ENCODE results near the gene TSHZ2. TPM values are rescaled to one million over a fixed set of nuclear protein-coding genes. Genes with fewer than 3 reads are reported as not detected.

TSHZ2 gene
- total and polyA plus RNA-seq, 9 of the 15 experiments (the other 6 are each of a cell fraction or from before 2014, with no cell fraction given) = 0.03 to 0.20 (median 0.05) TPM; not detected in 4

DNA sequence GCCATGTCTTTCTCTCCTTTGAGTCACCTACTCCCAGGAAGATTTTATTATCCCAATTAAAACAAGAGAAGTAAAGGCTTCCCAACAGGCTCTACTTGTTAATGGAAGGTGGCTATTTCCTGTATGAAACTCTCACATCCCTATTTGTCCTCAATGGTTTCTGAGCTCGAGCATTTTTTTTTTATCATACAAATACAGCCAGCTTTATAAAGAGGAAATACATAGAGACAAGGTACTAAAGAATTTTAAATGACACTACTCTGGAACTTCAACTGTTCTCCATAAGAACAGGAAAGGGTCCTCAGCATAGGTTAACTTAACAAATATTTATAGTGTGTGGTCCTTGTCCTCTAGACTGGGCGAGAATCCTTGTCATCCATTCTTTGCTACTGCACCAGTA, 41.0 kb downstream of the TSHZ2 start:
- ChIA-PET POLR2A (interaction anchor here (0.7 to 1.2 kb wide), 2 partner anchors 9 to 946 kb away, joined by 3 to 4 read pairs; no protein-coding TSS in a partner anchor), CTCF (ENCODE audit: low intra/inter-chr PET ratio) (no interaction called here)
- Histone ChIP-seq H3K4me2 (ENCODE audit: insufficient read depth, low read length) (no peak overlapping the region), H3K4me3 (no peak overlapping the region), H3K27ac (ENCODE audit: extremely low read depth, low read depth, low read length) (no peak overlapping the region), H4K20me1 (replicated peaks; ENCODE audit: control insufficient read depth, insufficient read depth, low read length) (no peaks in the 10 kb centered on the region), H3K27me3 (ENCODE audit: control insufficient read depth in 2 of 2, insufficient read depth in 2 of 2, low read length in 2 of 2) (peaks cover 0 to 9% of the 10 kb centered on the region in 2 experiments; a peak in 1 of 5 replicates), H3K9me3 (replicated peaks; ENCODE audit: control insufficient read depth, insufficient read depth, low read depth, low read length) (no peaks in the 10 kb centered on the region), H3K9ac (ENCODE audit: insufficient read depth in 1 of 2, low read depth in 2 of 2, low read length in 2 of 2) (no peak overlapping the region), H3K4me1 (replicated peaks in 1 of 2; ENCODE audit: control insufficient read depth in 2 of 2, insufficient read depth in 2 of 2, low read length in 2 of 2) (no peaks in the 10 kb centered on the region), H3K9me1 (ENCODE audit: control insufficient read depth, insufficient read depth, low read length) (no peaks in the 10 kb centered on the region), H3K79me2 (ENCODE audit: control insufficient read depth, insufficient read depth, low read length) (no peaks in the 10 kb centered on the region), H2AFZ (ENCODE audit: low read depth, low read length) (no peak overlapping the region), H3K36me3 (ENCODE audit: control insufficient read depth, insufficient read depth, low read length) (no peaks in the 10 kb centered on the region)
- TF ChIP-seq ZNF57 (CRISPR knock-in tag; IDR thresholded peaks at IDR 0.05) (no peak), SETDB1 (IDR thresholded peaks at IDR 0.05; ENCODE audit: low read length) (no peak), RB1 (IDR thresholded peaks at IDR 0.05; ENCODE audit: low read depth) (no peak), TAF15 (IDR thresholded peaks at IDR 0.05; ENCODE audit: low read depth, low read length) (no peak), MYBL2 (IDR thresholded peaks at IDR 0.05; ENCODE audit: low read depth) (no peak), MYBL2 (CRISPR knock-in tag; IDR thresholded peaks at IDR 0.05; ENCODE audit: borderline replicate concordance) (no peak)
- TF ChIP-seq, protein P1, sequence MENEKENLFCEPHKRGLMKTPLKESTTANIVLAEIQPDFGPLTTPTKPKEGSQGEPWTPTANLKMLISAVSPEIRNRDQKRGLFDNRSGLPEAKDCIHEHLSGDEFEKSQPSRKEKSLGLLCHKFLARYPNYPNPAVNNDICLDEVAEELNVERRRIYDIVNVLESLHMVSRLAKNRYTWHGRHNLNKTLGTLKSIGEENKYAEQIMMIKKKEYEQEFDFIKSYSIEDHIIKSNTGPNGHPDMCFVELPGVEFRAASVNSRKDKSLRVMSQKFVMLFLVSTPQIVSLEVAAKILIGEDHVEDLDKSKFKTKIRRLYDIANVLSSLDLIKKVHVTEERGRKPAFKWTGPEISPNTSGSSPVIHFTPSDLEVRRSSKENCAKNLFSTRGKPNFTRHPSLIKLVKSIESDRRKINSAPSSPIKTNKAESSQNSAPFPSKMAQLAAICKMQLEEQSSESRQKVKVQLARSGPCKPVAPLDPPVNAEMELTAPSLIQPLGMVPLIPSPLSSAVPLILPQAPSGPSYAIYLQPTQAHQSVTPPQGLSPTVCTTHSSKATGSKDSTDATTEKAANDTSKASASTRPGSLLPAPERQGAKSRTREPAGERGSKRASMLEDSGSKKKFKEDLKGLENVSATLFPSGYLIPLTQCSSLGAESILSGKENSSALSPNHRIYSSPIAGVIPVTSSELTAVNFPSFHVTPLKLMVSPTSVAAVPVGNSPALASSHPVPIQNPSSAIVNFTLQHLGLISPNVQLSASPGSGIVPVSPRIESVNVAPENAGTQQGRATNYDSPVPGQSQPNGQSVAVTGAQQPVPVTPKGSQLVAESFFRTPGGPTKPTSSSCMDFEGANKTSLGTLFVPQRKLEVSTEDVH (IDR thresholded peaks at IDR 0.05; ENCODE audit: low read depth, partially characterized antibody) = no peak
- no peak for DNase-seq (ENCODE audit: extremely low read depth in 1 of 4, low spot score in 3 of 4)
- no peak for ATAC-seq
- FAIRE-seq = no peak
- in situ Hi-C loops (cut with MboI) (no loop called here), intact Hi-C loops (cut with micrococcal nuclease) (no loop called here)
- BruUV-seq (replicated peaks) = no TSS peak
- WGBS (ENCODE audit: insufficient coverage, low coverage, missing lambda C conversion rate) = 0% methylated on average over 2 of the region's 2 CpGs
